Left ventricle myocardium superior (tissue), 1 donor: ENCODE results near the gene POU2AF3. TPM values are rescaled to one million over a fixed set of nuclear protein-coding genes. Genes with fewer than 3 reads are reported as not detected.
"Not testable (repeated sequence)": the region's sequence is repeated elsewhere in the genome, so short reads cannot be mapped to it uniquely, and the experiment has no call there.

Experiments used
- ATAC-seq: fragments of 200-7000 bp; cut with Tn5 transposase; one replicate; pipeline ENCODE4 v1.9.1; 2020; ENCODE audit warnings: mild to moderate bottlenecking, moderate library complexity
- DNase-seq: peaks from one replicate; pipeline ENCODE4 v3.0.0-alpha.2; 2020
- intact Hi-C: fragments of 100-400 bp; cut with micrococcal nuclease; formaldehyde crosslinking; loops from one replicate; pipeline ENCODE4 v1.11.0; 2022
- total RNA-seq: library from RNA; stranded (reverse); fragmentation: NEBNext Ultra II Directional; extraction: Animal tissue kit (Norgen Biotek cat#: 25700); gene quantifications from one replicate; pipeline ENCODE4 v1.2.1, GENCODE V29; 2021
- donor health status: DM: no; HTN: yes; CAD: no; lungs with severe emphysema.

The POU2AF3 gene
- total RNA-seq, 1 donor from 2014 or later = 0.74 TPM

- intact Hi-C loops = no loop called here
- DNase-seq = peak; percentile 80
Measured at GRCh38 chr11:111299101-111300026, 1.0 kb downstream of the POU2AF3 start.

GRCh38 chr11:111300569-111300968, 2.2 kb downstream of the POU2AF3 start:
- DNase-seq (no peak), ATAC-seq (no peak)
- intact Hi-C loops = no loop called here

More at GRCh38 chr11:111299101-111300026, 1.0 kb downstream of the POU2AF3 start:
- peak; percentile 93 for ATAC-seq

GRCh38 chr11:111301004-111301841, 2.9 kb downstream of the POU2AF3 start:
- DNase-seq (no peak), ATAC-seq (no peak)
- intact Hi-C loops = no loop called here

- DNase-seq = no peak
- no peak for ATAC-seq
- intact Hi-C loops = no loop called here
Measured at GRCh38 chr11:111301842-111302118, 3.4 kb downstream of the POU2AF3 start.

- intact Hi-C loops = no loop called here
- DNase-seq (no peak), ATAC-seq (no peak)
Measured at GRCh38 chr11:111302298-111302697, 4.0 kb downstream of the POU2AF3 start.

- ATAC-seq = no peak
- DNase-seq = no peak
- intact Hi-C loops = no loop called here
Measured at GRCh38 chr11:111303461-111303860, 5.1 kb downstream of the POU2AF3 start.

- DNase-seq (no peak), ATAC-seq (no peak)
- intact Hi-C loops = no loop called here
Measured at GRCh38 chr11:111305162-111305802, 6.9 kb downstream of the POU2AF3 start.

- intact Hi-C loops = no loop called here
- DNase-seq (no peak), ATAC-seq (no peak)
Measured at GRCh38 chr11:111305876-111306275, 7.5 kb downstream of the POU2AF3 start.

GRCh38 chr11:111306321-111306720, 8.0 kb downstream of the POU2AF3 start:
- intact Hi-C loops = no loop called here
- ATAC-seq (no peak), DNase-seq (no peak)

GRCh38 chr11:111307472-111308108, 9.2 kb downstream of the POU2AF3 start:
- DNase-seq (no peak), ATAC-seq (no peak)
- intact Hi-C loops = no loop called here

- DNase-seq (peak; percentile 48), ATAC-seq (peak; percentile 71)
Measured at GRCh38 chr11:111308140-111308539, 9.8 kb downstream of the POU2AF3 start.

GRCh38 chr11:111309215-111309915, 11.0 kb downstream of the POU2AF3 start:
- DNase-seq (no peak), ATAC-seq (no peak)
- intact Hi-C loops = no loop called here

More at GRCh38 chr11:111308140-111308539, 9.8 kb downstream of the POU2AF3 start:
- intact Hi-C loops = no loop called here

GRCh38 chr11:111310088-111310487, 11.7 kb downstream of the POU2AF3 start:
- no peak for ATAC-seq
- DNase-seq = no peak
- intact Hi-C loops = no loop called here

- intact Hi-C loops = no loop called here
- DNase-seq (no peak), ATAC-seq (no peak)
Measured at GRCh38 chr11:111310723-111311122, 12.4 kb downstream of the POU2AF3 start.

GRCh38 chr11:111312076-111312475, 13.7 kb downstream of the POU2AF3 start:
- ATAC-seq (no peak), DNase-seq (no peak)
- intact Hi-C loops = no loop called here

- no peak for DNase-seq
- intact Hi-C loops = no loop called here
- ATAC-seq = no peak
Measured at GRCh38 chr11:111319296-111319695, 20.9 kb downstream of the POU2AF3 start.

GRCh38 chr11:111320199-111320598, 21.9 kb downstream of the POU2AF3 start:
- ATAC-seq, DNase-seq, intact Hi-C loops: not testable (repeated sequence)

- intact Hi-C loops = no loop called here
- DNase-seq (no peak), ATAC-seq (peak; percentile 68)
Measured at GRCh38 chr11:111320728-111321568, 22.6 kb downstream of the POU2AF3 start.
